ENCODE measurements around the gene AGXT.

Gene AGXT

GRCh38 chr2:240895656-240896388 lies 27.2 kb downstream of the AGXT start, which contains the start of gene MAB21L4:
TSS of gene MAB21L4 (minus strand) at chr2:240896156. CDS start at chr2:240895997, 159 bp downstream.
- no peak for ATAC-seq
- TF ChIP-seq ZC3H10 (CRISPR knock-in tag; IDR thresholded peaks at IDR 0.05) (no peak), POU6F1 (CRISPR knock-in tag; IDR thresholded peaks at IDR 0.05; ENCODE audit: borderline replicate concordance, low read depth) (no peak), ISL1 (CRISPR knock-in tag; IDR thresholded peaks at IDR 0.05) (no peak), ZNF8 (CRISPR knock-in tag; IDR thresholded peaks at IDR 0.05) (no peak), ARNTL (CRISPR knock-in tag; IDR thresholded peaks at IDR 0.05; ENCODE audit: borderline replicate concordance, low read depth) (no peak), GLIS3 (CRISPR knock-in tag; IDR thresholded peaks at IDR 0.05) (no peak), BACH2 (CRISPR knock-in tag; IDR thresholded peaks at IDR 0.05; ENCODE audit: borderline replicate concordance) (no peak), ZFP3 (CRISPR knock-in tag; IDR thresholded peaks at IDR 0.05) (no peak), OSR1 (CRISPR knock-in tag; IDR thresholded peaks at IDR 0.05) (no peak), ESRRG (CRISPR knock-in tag; IDR thresholded peaks at IDR 0.05) (no peak), PPARA (CRISPR knock-in tag; IDR thresholded peaks at IDR 0.05; ENCODE audit: borderline replicate concordance) (no peak), SNAI2 (CRISPR knock-in tag; IDR thresholded peaks at IDR 0.05) (no peak), TCF4 (CRISPR knock-in tag; IDR thresholded peaks at IDR 0.05; ENCODE audit: borderline replicate concordance) (no peak), RARB (CRISPR knock-in tag; IDR thresholded peaks at IDR 0.05) (no peak), ZNF565 (CRISPR knock-in tag; conservative IDR thresholded peaks at IDR 0.05; ENCODE audit: low read depth) (no peak), CSRNP3 (CRISPR knock-in tag; IDR thresholded peaks at IDR 0.05) (no peak), PATZ1 (CRISPR knock-in tag; IDR thresholded peaks at IDR 0.05; ENCODE audit: borderline replicate concordance) (no peak), CREB5 (CRISPR knock-in tag; IDR thresholded peaks at IDR 0.05; ENCODE audit: low read depth) (no peak), ZFP30 (CRISPR knock-in tag; IDR thresholded peaks at IDR 0.05) (no peak)

GRCh38 chr2:240896394-240896793 lies 27.8 kb downstream of the AGXT start:
- no peak for ATAC-seq
- no peak for TF ChIP-seq PPARA (CRISPR knock-in tag; IDR thresholded peaks at IDR 0.05; ENCODE audit: borderline replicate concordance)

GRCh38 chr2:240896871-240897692 lies 28.5 kb downstream of the AGXT start:
- TF ChIP-seq RARB (CRISPR knock-in tag; IDR thresholded peaks at IDR 0.05) (no peak), ZFP3 (CRISPR knock-in tag; IDR thresholded peaks at IDR 0.05) (no peak), PATZ1 (CRISPR knock-in tag; IDR thresholded peaks at IDR 0.05; ENCODE audit: borderline replicate concordance) (no peak), PPARA (CRISPR knock-in tag; IDR thresholded peaks at IDR 0.05; ENCODE audit: borderline replicate concordance) (no peak), TSHZ2 (CRISPR knock-in tag; IDR thresholded peaks at IDR 0.05) (no peak), TOX (CRISPR knock-in tag; IDR thresholded peaks at IDR 0.05; ENCODE audit: borderline replicate concordance) (no peak), ZNF70 (CRISPR knock-in tag; IDR thresholded peaks at IDR 0.05) (no peak), SNAI2 (CRISPR knock-in tag; IDR thresholded peaks at IDR 0.05) (no peak), ARNTL (CRISPR knock-in tag; IDR thresholded peaks at IDR 0.05; ENCODE audit: borderline replicate concordance, low read depth) (no peak)
- ATAC-seq = no peak
